HG03025 (cell line): ENCODE measurements around the gene IL1RL2.

Source experiments
- ATAC-seq: cut with Tn5 transposase; IDR thresholded peaks from one replicate; pipeline ENCODE4 v1.9.1; 2021; ENCODE audit warnings: mild to moderate bottlenecking, moderate library complexity; ENCODE audit not compliant: unreplicated experiment, low FRiP score

The IL1RL2 gene

GRCh38 chr2:102258386-102259074, 71.7 kb downstream of the IL1RL2 start:
- no peak for ATAC-seq

- ATAC-seq, result no peak
Measured at GRCh38 chr2:102261467-102262135, 74.8 kb downstream of the IL1RL2 start.

DNA sequence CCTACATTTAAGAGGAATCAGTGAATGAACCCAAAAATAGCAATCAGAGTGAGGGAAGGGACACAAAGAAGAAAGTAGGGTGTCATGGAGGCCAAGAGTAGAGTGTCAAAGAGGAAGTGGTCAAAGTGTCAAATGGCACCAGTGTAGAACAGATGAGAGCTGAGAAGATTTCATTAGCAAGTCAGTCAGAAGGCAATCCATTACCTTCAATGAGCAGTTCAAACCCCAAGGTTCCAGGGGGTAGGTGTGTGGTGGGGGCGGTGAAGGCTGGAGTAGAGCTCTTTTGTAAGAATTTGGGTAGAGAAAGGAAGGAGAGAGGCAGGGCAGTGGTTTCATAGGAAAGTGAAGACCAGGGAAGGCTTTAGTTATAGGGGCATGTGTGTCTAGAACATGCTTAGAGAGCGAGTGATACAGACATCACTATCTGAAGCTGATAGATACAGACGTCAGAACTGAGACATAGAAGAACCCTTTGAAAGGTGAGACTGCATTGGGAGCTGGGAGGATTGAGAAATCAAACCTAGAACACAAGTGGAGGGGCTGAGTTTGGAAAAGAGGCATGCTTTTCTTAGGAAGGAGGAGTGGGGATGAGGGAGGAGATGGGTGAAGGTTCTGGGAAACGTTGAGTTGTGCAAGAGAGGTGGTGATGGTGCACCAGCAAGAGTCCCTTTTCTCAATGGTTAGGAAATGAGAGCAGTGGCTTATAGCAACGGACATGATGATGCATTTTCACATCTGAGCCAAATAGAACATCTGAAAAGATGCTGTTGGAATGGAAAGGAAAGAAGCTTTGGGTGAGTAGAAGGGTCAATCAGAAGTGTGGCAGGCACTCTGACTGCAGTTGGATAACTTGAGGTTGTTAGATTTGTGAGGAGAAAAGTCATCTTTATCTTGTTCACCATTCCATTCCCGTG, 75.7 kb downstream of the IL1RL2 start:
- no peak for ATAC-seq

DNA sequence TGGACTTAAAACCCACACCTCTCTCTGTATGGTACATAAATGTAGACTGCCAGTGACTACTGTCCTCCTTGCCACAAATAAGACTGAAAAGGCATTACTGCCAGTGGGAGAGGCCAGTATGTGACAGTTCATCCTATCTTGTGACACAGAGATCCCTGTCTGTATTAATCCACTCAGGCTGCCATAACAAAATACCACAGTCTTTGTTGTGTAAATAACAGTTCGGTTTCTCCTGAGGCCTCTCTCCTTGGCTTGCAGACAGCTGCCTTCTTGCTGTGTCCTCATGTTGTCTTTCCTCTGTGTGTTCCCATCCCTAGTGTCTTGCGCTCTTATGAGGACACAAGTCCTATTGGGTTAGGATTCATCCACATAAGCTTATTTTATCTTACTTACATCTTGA, 78.1 kb downstream of the IL1RL2 start:
- no peak for ATAC-seq

GRCh38 chr2:102266204-102266603, 79.4 kb downstream of the IL1RL2 start:
- ATAC-seq, result no peak

DNA sequence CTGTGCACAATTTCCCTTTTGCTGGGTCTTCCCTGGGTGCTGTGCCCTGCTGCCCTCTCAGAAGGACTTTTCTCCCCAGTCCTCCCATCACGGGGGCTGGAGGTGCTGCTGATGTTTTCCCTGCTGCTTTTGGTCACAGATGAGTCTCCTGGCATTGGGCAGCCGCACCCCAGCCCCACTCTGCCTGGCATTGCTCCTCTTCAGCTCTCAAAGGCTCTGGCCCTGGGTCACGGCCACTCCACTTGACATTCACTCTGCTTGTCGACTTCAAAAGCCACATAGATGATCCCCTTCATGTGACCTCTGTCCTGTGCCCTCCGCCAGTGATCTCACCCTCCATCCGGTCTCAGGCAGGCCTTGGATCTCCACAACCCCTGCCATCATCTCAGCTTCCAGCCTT, 81.0 kb downstream of the IL1RL2 start:
- no peak for ATAC-seq

- ATAC-seq, result no peak
Measured at GRCh38 chr2:102268510-102269199, 81.8 kb downstream of the IL1RL2 start.

GRCh38 chr2:102269200-102269524, 82.3 kb downstream of the IL1RL2 start:
- ATAC-seq, result no peak

GRCh38 chr2:102271844-102272243, 85.0 kb downstream of the IL1RL2 start:
- ATAC-seq, result no peak

DNA sequence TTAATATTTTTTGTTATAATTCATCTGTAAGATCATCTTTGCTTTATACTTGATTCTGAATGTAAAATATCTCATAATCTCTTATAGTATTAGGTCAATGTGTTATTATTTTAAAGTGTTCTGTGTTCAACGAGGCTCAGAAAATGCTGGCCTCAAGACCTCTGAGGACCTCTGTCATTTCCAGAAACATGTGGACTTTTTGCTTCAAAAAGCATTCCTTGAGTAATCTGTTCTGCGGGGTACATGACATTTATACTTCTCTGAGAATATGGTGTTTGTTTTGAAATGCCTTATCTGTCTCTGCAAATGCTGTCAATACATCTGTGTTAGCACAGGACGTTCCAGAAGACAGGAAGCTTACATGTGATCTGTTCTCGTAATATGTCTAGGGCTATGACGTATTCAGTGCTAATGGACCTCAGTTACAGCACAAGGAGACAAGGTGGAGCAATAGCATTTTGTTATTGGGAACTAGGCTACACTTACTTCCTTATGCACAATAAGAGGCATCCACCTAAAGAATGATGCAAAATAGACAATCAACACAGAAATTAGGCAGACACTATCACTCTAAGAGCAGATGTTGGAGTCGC, 86.9 kb downstream of the IL1RL2 start:
- ATAC-seq, result no peak

DNA sequence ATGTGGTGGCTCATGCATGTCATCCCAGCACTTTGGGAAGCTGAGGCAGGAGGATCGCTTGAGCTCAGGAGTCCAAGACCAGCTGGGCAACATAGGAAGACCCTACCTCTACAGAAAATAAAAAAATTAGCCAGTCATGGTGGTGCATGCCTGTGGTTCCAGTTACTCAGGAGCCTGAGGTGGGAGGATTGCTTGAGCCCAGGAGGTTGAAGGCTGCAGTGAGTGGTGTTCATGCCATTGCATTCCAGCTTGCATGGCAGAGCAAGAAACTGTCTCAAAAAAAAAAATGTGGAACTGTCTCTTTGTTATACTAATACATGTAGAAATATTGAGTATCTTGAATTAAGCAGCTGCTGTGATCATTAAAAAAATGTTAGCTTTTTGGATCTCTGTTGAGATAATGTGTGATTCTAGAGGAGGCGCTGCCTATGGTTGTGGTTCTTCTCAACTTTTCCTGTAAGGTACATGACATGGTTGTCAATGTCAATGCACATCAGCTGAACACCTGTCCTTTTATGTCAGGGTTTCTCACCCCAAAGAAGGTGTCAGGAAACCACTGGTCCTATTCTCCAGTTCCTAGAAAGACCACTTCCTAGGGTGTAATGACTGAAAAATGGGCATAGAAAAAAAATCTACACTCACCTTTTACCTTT, 89.9 kb downstream of the IL1RL2 start:
- no peak for ATAC-seq

- ATAC-seq, result no peak
Measured at GRCh38 chr2:102277202-102277700, 90.4 kb downstream of the IL1RL2 start.

GRCh38 chr2:102278720-102279390, 92.0 kb downstream of the IL1RL2 start:
- no peak for ATAC-seq

DNA sequence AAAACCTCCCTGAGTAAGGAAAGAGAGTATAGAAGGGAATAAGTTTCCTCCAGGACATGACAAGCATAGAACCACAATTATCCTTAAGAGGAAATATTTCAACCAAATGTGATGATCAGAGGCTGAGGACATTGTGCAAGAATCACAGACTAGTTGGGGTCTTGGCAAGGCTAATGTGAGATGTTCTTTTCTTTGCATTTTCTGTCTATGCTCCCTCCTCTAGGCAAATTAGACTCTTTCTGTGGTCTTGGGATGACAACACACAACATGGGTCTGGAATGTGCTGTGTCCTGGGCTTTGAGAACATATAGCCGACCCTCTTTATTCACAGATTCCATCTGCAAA, 92.5 kb downstream of the IL1RL2 start:
- ATAC-seq, result no peak

DNA sequence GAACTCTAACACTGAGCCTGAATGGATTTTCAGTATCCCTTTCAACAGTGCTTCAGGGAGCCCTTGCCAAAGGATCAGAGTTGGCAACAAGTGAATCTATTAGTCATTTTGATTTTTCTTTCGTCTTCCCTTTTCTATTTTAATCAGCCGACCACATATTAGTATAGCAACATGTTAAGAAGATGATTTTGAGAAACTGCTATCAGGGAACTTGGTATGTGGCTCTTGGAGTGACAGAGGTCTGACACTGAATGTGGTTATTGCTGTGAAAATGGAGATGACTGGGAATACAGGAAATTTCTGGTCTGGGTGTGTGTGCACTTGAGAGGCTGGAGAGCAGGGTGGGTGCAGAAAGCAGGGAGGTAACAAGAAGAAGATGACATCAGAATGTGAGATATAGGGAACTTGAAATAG, 95.9 kb downstream of the IL1RL2 start:
- no peak for ATAC-seq

- no peak for ATAC-seq
Measured at GRCh38 chr2:102283996-102284395, 97.2 kb downstream of the IL1RL2 start.

GRCh38 chr2:102284611-102285010, 97.8 kb downstream of the IL1RL2 start:
- ATAC-seq, result no peak

- no peak for ATAC-seq
Measured at GRCh38 chr2:102285368-102285767, 98.5 kb downstream of the IL1RL2 start.

DNA sequence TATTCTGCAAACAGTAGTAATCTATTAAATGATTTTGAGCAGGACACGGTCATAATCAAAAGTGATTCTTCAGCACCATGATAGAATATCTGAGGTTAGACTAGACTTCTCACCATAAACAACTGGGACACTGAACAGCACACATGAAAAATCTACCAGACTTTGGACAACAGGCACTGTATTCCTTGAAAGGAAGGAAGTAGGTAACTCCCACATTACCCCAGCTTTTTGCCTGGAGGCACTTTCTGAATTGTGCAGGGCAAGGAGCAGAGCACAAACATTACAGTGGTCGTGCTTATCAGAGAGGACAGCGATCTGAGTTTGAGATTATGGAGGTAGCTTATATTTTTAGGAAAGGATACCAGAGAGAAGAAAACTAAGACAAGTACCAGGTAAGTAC, 99.2 kb downstream of the IL1RL2 start:
- ATAC-seq, result no peak
